Measurements from ENCODE around the gene ERICH4.
"Not testable (repeated sequence)": the region's sequence is repeated elsewhere in the genome, so short reads cannot be mapped to it uniquely, and the experiment has no call there.

Gene ERICH4

DNA sequence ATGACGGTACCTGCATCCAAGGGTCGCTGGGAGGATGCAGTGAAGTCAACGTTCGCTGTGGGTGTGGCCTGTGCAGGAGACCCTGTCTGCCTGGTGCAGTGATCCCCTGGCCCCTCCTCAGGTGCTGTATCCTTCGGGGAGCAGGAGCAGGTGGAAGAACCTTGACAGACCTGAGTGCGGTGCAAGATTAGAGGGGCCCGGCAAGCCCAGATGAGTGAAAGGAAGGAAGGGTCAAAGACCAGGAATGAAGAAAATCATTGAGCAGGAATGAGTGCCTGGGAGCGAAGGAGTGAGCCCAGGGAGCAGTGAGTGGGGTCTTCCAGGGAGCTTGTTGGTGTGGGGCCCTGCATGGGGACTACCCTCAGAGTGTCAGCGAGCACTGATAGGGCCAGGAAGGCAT, 28.5 kb upstream of the ERICH4 start:
- no peak for DNase-seq (ENCODE audit: low read depth)

DNA sequence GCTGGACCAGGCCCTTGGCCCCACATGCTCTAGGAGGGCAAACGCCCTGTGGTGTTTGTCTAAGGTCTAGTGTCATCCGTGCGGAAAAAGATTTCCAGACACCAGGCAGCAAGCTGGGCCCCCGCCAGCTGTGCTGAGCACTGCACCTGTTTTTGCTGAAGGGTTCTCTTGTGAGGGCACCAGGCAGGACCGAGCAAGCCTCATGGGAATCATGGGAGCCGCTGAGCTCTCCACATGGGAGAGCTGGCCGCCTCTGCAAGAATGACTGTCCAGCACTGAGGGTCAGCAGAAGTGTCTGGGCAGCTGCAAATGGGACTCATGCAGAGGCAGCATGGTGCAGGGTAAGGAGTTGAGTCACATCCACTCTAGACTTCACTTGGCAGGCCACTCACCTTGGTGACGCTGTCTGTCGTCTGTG, 27.8 kb upstream of the ERICH4 start:
- no peak for DNase-seq (ENCODE audit: low read depth)

DNA sequence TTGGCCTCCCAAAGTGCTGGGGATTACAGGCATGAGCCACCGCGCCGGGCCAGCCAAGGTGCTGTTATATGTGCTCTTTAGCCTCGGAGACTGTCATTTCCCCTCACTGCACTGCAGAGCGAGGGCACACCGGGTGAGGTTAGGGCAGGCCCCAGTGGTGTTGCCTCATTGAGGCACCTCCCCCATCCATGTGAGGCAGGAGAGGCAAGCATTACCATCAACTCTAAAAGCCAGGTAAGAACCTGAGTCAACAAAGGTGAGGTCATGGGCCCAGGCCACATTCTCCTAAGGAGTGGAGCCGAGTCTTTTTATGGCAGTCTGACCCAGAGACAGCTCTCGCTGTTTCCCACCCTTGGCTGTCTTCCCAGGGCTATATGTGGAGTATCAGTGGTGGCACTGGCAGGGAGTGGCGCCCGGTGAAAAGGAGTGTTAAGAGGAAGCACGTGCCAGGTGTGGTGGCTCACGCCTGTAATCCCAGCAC, 26.7 kb upstream of the ERICH4 start:
- no peak for DNase-seq (ENCODE audit: low read depth)

DNA sequence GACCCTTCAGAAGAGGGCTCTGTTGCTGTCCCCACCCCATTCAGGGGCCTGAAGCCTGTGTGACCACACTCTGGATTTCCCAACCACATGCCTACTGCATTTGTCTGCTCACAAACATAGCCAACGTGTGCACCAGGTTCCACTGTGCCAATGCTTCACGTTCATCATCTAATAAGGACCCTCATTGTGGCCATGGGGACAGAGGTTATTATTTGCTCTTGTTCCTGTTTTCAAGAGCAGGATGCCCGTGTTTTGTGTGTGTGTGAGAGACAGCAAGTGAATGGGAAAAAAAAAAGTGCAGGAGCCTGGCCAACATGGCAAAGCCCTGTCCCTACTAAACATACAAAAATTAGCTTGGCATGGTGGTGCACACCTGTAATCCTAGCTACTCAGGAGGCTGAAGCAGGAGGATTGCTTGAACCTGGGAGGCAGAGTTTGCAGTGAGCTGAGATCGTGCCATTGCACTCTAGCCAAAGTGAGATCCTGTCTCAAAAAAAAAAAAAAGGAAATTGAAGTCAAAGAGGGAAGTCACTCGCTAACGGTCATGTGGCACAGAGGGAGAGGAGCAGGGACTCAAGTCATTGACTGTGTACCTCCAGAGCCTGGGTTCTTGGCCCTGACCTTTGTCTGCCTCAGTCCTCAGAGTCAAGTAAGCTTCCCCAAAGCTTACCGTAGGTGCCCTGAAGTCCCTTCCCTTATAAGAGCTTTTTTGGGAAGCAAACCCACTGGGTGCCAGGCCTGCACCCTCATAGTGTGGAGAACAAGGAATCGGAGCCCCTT, 22.7 kb upstream of the ERICH4 start:
- DNase-seq (ENCODE audit: low read depth): no peak

DNA sequence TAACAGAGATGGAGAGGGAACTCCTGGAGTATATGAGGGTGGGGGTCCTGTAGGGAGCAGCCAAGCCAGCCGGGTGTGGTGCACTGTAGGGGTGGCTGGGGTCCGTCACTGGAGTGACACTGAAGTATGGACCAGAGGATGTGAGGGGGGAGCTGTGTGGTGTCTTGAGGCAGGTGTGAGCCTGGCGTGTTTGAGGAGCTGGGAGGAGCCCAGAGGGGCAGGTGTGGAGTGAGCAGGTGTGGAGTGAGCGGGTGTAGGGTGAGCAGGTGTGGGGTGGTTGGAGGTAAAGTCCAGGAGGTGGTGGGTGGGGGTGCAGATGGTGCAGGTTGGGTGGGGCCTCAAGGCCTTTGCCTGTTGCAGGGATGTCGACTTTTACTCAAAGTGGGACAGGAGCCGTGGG, 21.6 kb upstream of the ERICH4 start:
- no peak for DNase-seq (ENCODE audit: low read depth)

DNA sequence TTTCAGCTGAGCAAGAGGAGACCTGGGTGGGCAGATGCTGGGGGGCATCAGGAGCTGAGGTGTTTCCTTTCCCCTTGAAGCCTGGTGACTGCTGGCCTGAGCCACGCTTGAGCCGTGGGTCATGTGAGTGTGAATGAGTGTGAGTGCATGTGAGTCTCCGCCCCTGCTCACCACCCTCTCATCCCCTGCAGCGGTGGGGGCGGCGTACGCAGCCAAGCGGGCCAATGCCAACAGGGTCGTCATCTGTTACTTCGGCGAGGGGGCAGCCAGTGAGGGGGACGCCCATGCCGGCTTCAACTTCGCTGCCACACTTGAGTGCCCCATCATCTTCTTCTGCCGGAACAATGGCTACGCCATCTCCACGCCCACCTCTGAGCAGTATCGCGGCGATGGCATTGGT, 21.0 kb upstream of the ERICH4 start:
- no peak for DNase-seq (ENCODE audit: low read depth)

DNA sequence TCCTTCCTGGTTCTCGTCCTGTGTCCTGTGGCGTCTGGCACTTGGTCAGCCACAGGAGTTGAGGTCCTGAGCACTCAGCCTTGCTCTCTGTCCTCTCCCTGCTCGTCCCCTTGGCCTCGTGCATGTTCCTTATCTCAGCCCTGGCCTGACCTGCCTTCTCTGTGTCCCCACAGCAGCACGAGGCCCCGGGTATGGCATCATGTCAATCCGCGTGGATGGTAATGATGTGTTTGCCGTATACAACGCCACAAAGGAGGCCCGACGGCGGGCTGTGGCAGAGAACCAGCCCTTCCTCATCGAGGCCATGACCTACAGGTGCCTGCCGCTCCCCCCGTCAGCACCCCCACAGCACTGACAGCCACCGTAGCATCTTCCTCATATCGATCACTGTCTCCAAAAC, 20.5 kb upstream of the ERICH4 start:
- no peak for DNase-seq (ENCODE audit: low read depth)

DNA sequence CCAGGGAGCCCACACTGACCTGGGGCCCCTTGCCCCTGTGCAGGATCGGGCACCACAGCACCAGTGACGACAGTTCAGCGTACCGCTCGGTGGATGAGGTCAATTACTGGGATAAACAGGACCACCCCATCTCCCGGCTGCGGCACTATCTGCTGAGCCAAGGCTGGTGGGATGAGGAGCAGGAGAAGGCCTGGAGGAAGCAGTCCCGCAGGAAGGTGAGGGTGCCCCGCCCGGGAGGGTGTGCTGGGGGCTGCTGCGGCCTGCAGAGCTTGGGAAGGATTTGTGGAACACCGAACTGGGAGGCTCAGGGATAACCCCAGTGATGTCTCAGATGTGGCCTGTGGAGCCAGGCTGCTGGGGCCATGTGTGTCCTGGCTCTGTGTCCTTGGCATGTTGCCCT, 20.0 kb upstream of the ERICH4 start:
- no peak for DNase-seq (ENCODE audit: low read depth)

DNA sequence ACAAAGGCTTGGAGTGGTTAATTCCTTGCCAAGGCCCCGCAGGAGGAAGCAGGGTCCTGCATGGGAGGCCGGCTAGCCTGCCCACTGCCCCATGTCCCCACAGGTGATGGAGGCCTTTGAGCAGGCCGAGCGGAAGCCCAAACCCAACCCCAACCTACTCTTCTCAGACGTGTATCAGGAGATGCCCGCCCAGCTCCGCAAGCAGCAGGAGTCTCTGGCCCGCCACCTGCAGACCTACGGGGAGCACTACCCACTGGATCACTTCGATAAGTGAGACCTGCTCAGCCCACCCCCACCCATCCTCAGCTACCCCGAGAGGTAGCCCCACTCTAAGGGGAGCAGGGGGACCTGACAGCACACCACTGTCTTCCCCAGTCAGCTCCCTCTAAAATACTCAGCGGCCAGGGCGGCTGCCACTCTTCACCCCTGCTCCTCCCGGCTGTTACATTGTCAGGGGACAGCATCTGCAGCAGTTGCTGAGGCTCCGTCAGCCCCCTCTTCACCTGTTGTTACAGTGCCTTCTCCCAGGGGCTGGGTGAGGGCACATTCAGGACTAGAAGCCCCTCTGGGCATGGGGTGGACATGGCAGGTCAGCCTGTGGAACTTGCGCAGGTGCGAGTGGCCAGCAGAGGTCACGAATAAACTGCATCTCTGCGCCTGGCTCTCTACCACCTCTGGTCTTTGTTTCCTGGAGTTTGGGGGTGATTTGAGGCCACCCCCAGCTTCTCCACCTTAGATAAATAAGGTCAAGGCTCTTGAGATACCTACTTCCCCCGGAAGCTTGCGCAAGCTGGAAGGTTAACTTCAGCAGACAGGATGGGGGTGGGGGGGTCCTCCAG, 18.4 kb upstream of the ERICH4 start:
- no peak for DNase-seq (ENCODE audit: low read depth)

DNA sequence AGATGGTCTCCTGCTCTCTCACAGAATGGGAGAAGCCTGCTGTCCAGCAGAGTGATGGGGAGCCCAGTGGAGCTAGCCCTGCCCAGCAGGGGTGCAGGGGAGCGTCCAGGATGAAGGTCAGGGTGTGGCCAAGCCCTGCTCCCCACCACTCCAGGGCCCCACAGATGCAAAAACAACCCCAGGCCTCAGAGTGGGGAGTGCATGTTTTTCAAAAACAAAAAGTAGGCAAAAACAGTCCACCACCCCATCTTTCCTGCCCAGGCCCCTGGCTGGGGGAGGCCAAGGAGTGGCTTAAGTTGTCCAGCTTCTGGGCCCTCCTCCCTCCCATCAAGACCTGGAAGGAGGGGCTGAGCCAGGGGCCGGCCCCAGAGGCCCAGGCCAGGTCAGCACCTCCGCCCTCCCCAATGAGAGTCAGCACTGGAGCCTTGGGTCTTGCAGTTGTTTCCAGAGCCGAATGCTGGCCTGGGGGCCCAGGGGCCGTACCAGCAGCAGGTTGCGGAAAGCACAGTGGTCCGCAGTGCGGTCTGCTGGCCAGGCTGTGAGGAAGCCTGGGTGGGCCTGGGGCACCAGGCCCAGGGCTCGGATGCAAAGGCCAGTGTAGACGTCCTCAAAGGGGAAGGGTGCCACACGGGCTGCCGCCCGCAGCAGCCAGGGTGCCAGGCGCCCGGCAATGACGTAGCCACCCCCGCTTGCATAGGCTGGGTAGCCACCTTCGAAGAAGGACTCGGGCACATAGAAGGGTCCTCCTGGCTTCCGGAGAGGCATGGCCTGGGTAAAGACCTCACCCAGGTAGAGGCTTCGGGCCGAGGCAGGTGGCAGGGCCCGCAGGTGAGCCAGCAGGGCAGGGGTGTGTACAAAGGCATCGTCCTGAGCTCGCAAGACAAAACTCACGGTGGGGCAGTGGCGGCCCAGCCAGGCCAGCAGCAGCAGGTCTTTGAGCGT, 17.5 kb upstream of the ERICH4 start:
- no peak for DNase-seq (ENCODE audit: low read depth)

DNA sequence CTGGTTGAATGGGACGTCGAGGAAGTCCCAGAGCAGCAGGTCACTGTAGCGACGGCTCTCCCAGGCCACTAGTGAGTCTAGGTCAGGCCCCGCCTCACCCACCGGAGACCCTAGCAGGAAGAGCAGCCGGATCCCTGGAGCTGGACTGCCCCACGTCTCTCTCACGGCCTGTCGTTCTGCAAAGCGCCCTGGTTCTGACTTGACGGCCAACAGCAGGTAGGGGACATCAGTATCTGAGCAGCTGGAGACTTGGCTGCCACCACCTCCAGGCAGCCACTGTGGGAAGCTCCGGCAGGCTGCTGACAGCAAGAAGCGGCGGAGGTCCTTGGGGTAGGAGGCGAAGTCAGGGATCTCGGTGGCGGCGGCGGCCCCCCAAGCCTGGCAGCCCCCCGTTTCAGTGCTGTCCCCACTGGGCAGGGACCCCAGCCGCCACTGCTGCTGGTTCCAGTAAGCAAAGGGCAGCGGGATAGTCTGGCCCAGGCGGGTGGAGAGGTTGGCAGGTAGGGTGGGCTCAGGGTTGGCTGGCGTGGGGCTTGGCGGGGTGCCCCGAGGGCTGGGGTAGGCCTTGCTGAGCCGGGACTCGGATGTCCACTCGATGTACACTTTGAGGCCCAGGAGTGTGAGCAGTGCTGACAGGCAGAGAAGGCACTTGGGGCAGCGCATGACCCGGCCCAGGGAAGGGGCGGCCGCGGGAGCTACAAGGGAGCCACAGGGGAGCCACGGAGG, 16.7 kb upstream of the ERICH4 start:
- DNase-seq (ENCODE audit: low read depth): no peak

DNA sequence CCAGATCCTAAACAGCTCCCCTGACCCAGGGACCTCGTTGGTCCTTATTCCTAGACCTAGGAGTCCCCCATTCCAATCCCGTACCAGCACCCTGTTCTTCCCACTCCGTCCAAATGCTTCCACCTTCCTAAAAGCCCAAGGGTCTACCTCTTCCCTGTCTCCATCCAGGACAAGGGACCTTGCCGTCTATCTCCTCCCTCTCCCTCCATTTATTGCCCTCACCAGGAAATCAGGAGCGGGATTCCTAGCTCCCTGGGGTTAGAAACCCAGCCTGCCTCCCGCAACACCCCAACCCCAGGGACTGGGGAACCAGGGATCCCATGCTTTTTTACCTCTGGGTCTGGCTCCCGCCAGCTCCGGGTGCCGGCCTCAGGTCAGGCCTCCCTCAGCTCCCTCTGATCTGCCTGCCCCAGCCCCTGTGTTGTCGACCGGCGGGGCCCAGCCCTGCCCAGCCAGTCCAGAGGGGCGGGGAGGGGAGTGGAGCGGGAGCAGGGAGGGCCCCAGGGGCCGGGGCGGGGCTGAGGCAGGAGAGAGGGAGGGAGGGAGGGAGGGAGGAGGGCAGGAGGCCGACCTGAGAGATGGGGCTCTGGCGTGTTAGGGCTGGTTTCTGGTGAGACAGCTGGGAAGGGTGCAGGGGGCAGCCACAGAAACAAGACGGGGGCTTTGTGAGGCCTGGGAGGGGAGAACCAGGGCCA, 15.9 kb upstream of the ERICH4 start, which contains the start of gene B3GNT8:
Gene B3GNT8 (minus strand): TSS at position 423 of the 695 bp plus-strand sequence. CDS start 596 bp downstream, outside the sequence.
- DNase-seq (ENCODE audit: low read depth): peak; percentile 48

DNA sequence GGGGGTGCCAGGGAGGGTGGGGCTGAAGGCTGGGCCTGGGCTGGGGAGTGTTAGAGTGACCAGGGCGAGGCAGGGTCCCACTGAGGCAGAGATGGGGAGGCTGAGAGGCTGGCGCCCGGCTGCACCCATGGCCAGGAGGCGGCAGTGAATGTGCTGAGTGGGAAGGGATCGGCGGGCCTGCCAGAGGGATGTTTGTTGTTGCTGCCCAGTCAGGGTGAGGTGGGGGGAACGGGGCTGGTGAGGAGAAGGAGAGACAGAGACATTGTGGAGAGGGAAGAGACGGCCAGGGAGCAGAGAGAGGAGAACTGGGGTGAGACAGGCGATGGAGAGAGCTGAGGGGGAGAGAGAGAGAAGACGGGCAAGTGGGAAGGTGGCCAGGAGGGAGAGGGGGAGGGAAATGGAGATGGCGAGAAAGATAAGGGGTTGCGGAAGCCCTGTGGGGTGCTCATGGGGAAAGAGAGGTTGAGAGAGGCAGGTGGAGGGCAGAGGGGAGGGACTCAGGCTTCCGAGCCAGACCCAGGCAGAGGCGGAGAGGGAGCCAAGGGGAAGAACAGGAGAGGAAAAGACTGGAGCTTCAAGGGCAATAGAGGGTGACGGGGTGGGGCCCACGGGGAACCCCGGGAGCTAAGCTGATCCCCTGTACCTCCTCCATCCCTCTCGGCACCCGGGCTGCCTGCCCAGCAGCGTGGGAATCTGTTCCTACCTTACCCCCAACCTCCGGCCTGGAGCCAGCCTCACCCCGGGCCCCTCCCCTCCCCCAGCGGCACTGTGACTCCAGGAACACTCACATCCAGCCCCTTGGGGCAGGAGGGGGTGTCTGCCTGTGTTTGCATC, 15.1 kb upstream of the ERICH4 start:
- no peak for DNase-seq (ENCODE audit: low read depth)

DNA sequence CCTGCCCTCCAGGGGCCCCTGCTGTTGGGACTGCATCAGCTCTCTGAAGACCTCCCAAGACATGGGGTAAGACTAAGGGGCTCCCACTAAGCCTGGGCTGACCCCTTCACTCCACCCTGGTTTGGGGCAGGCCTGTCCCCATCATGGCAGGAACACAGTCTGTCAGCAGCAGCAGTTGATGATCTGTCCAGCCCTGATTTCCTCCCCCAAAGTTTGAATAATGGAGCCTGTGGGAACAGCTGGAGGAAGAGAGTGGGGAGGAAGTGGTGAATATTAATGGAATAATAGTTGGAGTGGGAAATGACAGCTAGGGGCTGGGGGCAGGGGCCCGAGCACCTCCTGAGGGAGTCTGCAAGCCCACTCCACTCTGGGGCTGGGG, 14.5 kb upstream of the ERICH4 start:
- DNase-seq (ENCODE audit: low read depth): no peak

DNA sequence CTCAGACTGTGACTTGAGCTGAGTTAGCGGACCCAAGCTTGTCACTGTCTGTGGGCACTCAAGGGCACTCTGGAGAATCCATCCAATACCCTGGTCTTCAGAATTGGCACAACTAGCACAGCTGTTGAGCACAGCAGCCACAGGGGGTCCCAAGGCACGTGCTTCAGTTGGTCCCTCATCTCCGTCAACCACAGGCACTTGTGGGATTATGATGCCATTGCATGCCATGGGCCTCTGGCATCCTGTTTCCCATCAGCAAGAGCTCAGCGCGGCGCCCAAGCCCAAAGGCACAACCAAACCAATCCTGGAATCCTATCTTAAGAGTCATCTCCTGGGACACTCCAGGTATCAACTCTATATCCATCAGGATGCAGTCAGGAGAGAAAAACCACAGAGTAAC, 12.0 kb upstream of the ERICH4 start:
- no peak for DNase-seq (ENCODE audit: low read depth)

DNA sequence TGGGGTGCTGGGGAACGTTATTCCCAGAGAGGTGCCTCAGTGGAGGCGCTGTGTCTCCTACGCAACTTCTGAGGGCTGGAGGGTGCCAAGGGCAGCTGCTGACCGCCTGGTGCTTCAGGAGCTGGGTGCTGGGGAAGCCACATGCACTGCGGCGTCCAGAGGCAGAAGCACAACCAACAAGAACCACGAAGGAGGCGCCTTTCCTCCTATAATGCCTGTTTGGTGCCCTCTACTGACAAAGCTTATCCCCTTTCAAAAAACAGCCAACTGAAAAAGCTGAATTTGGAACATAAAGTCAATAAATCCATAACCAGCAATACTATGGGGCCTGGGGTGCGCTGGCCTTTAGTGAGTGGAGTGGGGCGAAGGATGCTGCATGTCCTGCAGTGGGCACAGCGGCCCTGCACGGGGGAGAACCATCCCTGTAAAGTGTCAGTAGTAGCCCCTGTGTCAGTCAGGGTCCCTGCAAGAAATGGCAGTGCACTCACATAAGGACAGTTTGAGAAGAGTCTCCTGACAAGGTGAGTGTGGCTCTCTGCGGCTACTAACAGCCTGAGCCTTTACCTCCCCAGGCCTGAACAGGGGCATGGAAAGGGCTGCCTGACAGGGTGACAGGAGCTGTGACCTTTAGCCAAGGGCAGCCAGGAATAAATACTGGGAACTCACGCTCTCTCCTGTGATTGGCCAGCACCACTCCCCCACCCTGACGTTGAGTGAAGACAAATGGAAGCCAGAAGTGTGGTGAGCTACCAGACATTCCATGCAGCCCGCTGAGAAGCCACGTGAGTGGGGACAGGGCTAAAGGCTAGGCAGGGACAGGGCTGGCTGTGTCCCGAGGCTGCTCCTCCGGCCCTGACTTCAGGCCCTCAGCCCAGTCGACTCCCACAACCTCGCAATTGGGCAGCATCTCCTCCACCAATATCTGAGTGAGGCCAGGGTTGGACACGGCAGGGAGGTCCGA, 11.2 kb upstream of the ERICH4 start:
- no peak for DNase-seq (ENCODE audit: low read depth)

DNA sequence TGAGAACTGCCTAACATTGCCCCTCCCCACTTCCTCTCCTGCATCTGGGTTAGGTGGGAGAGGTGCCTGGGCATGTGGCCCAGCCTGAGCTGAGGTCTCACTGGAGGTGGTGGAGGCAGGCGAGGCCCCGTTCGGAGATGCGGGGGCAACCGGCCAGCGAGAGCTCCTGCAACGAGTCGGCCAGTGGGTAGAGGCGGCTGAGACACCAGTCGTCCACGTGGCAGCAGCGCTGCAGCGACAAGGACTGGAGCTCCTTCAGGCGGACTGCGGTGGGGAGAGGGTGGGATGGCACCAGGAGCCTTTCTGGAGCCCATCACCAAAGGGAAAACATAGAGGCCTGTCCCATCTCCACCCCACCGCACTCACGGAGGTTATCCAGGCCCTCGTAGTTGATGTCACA, 9.8 kb upstream of the ERICH4 start:
- DNase-seq (ENCODE audit: low read depth): no peak

DNA sequence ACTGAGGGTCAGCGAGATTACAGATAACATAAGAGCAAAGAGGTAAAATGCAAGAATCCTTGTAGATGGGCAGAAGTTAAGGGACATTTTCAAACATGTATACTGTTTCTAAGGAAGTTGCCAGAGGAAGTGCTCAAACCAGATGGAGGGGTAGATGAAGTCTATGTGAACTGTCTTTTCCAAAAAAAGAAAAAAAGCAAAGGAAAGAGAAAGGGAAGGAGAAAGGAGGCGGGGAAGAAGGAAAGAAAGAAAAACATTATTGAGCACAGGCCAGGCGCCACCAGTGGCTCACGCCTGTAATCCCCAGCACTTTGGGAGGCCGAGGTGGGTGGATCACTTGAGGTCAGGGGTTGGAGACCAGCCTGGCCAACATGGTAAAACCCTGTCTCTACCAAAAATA, 8.5 kb upstream of the ERICH4 start:
- DNase-seq (ENCODE audit: low read depth): no peak

DNA sequence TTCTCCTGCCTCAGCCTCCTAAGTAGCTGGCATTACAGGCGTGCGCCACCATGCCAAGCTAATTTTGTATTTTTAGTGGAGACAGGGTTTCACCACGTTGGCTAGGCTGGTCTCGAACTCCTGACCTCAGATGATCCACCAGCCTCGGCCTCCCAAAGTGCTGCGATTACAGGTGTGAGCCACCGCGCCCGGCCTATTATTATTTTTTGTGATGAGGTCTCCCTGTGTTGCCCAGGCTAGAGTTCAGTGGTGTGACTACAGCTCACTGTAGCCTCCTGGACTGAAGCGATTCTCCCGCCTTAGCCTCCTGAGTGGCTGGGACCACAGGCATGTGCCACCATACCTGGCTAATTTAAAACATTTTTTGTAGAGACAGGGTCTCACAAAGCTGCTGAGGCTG, 7.6 kb upstream of the ERICH4 start:
- DNase-seq (ENCODE audit: low read depth): not testable (repeated sequence)
